GM12891 (cell line): ENCODE data around the gene SLC27A1.

ENCODE experiments used
- DNase-seq: peaks from one replicate; pipeline ENCODE4 v3.0.0; 2011; ENCODE audit warnings: low spot score; ENCODE audit not compliant: insufficient read length
- FAIRE-seq: peaks from 2 replicates; lab custom pipeline; 2011; peaks lifted over from hg19 to GRCh38; lab: Jason Lieb, UNC
- PAX5 ChIP-seq: IDR thresholded peaks from 2 replicates; pipeline ENCODE4 v1.6.1; 2011; ENCODE audit warnings: low read length, moderate library complexity, mild to moderate bottlenecking; ENCODE audit not compliant: insufficient read depth, severe bottlenecking
- POLR2A ChIP-seq: IDR thresholded peaks from 2 replicates; pipeline ENCODE4 v1.6.1; 2011; ENCODE audit warnings: low read depth, low read length, control low read depth
- POLR2AphosphoS5 ChIP-seq: IDR thresholded peaks from 2 replicates; pipeline ENCODE4 v1.6.1; 2011; ENCODE audit warnings: low read depth, low read length, control low read depth
- POU2F2 ChIP-seq: IDR thresholded peaks from 2 replicates; pipeline ENCODE4 v1.6.1; 2011; ENCODE audit warnings: low read depth, mild to moderate bottlenecking, control low read depth, low read length, moderate library complexity
- SPI1 ChIP-seq: IDR thresholded peaks from 2 replicates; pipeline ENCODE4 v1.6.1; 2011; ENCODE audit warnings: low read depth, low read length, control low read depth
- TAF1 ChIP-seq: IDR thresholded peaks from 2 replicates; pipeline ENCODE4 v1.6.1; 2011; ENCODE audit warnings: low read depth, low read length, control low read depth

The SLC27A1 gene

DNA sequence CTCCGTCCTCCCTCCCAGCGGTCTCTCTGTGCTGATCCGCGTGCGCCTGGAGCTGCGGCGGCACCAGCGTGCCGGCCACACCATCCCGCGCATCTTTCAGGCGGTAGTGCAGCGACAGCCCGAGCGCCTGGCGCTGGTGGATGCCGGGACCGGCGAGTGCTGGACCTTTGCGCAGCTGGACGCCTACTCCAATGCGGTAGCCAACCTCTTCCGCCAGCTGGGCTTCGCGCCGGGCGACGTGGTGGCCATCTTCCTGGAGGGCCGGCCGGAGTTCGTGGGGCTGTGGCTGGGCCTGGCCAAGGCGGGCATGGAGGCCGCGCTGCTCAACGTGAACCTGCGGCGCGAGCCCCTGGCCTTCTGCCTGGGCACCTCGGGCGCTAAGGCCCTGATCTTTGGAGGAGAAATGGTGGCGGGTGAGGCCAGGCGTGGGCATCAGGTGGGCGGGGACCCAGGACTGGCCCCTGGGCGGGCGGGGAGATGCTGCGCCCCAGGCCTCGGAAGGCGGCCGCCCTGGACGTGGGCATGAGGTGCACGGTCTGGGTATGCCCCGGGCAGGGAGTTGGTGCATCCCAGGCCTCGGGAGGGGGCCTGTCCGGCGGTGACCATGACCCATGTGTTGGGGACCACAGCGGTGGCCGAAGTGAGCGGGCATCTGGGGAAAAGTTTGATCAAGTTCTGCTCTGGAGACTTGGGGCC, 16.4 kb downstream of the SLC27A1 start:
- TF ChIP-seq PAX5, result no peak
- no peak for TF ChIP-seq SPI1
- no peak for TF ChIP-seq POLR2AphosphoS5
- no peak for TF ChIP-seq POU2F2
- no peak for TF ChIP-seq TAF1
- no peak for TF ChIP-seq POLR2A
- DNase-seq (no peak), FAIRE-seq (no peak)

DNA sequence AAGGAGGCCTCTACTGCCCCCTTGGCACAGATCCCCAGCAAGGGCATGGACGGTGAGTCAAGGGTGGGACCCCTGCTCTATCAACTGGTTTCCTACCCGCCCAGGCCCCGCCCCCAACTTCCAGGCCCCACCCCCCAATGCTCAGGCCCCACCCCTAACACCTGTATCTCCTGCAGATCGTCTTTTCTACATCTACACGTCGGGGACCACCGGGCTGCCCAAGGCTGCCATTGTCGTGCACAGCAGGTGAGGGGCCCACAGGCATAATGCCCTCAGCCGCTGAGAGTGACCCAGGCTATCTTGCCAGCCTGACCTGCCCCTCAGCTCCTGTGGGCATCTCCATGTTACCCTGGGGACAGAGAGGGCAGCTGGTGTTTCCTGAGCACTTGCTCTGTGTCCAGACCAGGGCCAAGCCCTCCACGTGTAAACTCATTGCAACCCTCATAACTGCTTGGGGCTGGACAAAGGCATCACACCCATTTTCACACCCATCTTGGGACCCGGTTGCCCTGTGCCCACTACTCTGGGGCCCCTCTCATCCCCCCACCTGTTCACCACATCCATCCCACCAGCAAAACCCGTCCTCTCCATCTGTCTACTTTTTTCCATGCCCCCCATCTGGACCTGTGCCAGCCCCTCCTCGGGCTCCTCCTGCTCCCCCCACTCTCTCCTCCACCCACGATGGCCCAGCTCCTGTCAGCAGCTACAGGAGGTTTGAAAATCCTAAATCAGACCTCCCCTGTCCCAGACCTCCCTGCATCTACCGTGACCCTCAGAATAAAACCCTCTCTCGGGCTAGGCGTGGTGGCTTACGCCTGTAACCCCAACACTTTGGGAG, 17.2 kb downstream of the SLC27A1 start:
- no peak for FAIRE-seq
- DNase-seq, result no peak
- TF ChIP-seq TAF1 (no peak), SPI1 (no peak), POLR2AphosphoS5 (no peak), PAX5 (no peak)

DNA sequence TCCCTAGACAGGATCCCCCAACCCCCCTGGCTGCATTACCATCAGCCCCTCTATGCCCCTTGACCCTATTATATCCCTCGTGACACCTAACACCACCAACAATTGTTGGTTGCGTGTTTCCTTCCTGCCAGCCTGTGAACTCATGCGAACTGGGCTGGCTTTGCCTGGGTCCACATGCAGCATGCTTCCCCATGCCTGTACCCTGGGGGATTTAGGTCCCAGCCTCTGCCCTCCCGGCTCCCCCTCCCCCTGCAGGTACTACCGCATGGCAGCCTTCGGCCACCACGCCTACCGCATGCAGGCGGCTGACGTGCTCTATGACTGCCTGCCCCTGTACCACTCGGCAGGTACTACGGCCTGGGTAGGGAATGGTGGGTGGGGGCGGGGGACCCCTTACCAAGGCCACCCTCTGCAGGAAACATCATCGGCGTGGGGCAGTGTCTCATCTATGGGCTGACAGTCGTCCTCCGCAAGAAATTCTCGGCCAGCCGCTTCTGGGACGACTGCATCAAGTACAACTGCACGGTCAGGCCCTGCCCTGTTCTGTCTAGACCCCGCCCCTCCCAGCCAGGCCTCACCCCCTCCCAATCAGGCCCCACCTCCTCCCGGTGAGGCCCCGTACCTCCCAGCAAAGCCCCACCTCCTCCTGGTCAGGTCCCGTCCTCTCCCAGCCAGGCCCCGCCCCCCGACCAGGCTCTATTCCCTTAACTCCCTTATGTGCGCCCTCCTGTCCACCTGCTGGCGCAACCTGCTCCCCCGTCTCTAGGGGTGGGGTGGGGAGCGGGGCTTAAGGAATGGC, 18.5 kb downstream of the SLC27A1 start:
- DNase-seq, result peak; percentile 63
- no peak for TF ChIP-seq POU2F2
- FAIRE-seq, result peak; percentile 85

DNA sequence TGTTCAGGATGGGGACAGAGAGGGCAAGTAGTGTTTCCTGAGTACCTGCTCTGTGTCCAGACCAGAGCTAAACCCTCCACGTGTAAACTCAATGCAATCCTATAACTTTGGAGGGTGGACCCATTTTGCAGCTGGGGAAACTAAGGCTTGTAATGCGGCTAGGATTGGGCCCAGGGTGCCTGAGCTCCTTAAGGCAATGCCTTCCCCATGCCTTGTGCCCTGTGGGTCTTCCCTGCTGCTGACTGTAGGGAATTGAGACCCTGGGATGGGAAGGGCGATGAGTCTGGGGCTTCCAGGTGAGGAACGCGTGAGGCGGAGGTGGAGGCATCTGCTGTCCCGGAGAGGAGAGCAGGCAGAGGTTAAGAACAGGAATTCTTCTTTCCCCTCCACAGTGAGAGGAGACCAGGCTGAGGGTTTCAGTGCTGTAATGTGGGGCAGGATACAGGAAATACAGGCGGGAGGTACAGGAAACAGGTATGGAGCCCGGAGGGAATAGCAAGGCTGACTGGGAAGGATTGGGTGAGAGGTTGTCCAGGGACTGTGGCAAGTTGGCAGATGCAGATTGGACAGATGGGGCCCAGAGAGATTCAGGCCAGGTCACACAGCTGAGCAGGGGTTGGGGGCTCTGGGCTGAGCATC, 19.2 kb downstream of the SLC27A1 start:
- FAIRE-seq (no peak), DNase-seq (no peak)

DNA sequence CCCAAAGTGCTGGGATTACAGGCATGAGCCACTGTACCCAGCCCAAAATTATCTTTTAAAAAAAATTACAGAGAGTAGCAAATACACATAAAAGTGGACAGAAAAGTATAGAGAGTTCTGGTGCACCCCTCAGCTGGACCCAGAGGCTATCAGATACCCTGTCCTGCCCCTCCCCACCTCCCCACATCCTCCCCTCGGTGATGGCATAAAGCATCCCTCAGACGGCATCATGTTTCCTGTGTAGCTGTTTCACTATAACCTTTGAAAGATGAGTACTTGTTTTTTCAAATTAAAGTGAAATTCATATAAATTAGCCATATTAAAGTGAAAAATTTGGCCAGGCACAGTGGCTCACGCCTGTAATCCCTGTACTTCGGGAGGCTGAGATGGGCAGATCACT, 20.1 kb downstream of the SLC27A1 start:
- FAIRE-seq (no peak), DNase-seq (no peak)
- TF ChIP-seq POU2F2, result no peak
- no peak for TF ChIP-seq SPI1
- TF ChIP-seq TAF1, result no peak
- no peak for TF ChIP-seq PAX5
- no peak for TF ChIP-seq POLR2AphosphoS5
- TF ChIP-seq POLR2A, result no peak

More for the DNA sequence above, 19.2 kb downstream of the SLC27A1 start:
- TF ChIP-seq SPI1 (no peak), PAX5 (no peak), POU2F2 (no peak), POLR2AphosphoS5 (no peak), TAF1 (no peak), POLR2A (no peak)

DNA sequence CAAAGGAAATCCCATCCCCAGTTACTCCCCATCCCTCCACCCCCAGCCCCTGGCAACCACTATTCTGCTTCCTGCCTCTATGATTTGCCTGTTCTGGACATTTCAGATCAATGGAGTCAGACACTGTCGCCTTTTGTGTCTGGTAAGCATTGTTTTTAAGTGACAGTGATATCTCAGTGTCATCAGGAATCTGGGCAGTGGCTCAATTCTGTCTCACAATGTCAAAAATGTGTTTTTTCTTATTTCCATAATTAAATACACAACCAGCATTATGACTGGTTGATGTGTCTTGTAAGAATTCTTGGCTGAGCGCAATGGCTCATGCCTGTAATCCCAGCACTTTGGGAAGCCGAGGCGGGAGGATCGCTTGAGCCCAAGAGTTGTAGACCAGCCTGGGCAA, 21.0 kb downstream of the SLC27A1 start:
- TF ChIP-seq POLR2A (no peak), POLR2AphosphoS5 (no peak), TAF1 (no peak), SPI1 (no peak), POU2F2 (no peak), PAX5 (no peak)
- FAIRE-seq (no peak), DNase-seq (no peak)

DNA sequence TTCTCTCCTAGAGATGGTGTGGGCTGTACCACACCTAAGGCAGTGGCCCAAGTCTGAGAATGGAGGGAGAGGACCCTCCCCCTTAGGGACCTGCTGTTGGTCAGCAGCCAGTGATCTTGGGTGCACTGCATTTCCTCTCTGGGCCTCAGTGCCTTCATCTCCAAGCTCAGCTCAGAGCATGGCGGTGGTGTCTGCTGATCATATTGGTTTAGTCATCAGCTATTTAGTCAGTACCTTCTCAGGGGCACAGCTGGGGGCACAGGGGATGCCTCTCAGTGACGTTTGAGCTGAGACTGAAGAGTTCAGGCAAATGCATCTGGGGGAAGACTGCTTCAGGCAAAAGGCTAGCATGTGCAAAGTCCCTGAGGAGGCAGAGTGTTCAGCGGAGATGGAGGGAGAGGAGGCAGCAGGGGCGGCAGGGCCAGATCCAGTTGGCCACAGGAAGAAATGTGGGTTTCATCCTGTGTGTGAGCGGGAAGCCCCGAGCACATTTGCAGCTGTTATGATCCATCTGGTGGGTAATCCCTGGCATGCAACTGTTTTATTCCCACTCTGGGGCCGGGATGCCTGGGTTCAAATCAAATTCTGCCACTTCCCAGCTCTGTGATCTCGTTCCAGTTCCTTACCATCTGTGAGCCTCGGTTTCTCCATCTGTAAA, 25.4 kb downstream of the SLC27A1 start:
- FAIRE-seq (no peak), DNase-seq (no peak)
- TF ChIP-seq SPI1, result no peak
- TF ChIP-seq PAX5, result no peak
- no peak for TF ChIP-seq POLR2AphosphoS5
- TF ChIP-seq POLR2A, result no peak
- no peak for TF ChIP-seq POU2F2
- no peak for TF ChIP-seq TAF1

DNA sequence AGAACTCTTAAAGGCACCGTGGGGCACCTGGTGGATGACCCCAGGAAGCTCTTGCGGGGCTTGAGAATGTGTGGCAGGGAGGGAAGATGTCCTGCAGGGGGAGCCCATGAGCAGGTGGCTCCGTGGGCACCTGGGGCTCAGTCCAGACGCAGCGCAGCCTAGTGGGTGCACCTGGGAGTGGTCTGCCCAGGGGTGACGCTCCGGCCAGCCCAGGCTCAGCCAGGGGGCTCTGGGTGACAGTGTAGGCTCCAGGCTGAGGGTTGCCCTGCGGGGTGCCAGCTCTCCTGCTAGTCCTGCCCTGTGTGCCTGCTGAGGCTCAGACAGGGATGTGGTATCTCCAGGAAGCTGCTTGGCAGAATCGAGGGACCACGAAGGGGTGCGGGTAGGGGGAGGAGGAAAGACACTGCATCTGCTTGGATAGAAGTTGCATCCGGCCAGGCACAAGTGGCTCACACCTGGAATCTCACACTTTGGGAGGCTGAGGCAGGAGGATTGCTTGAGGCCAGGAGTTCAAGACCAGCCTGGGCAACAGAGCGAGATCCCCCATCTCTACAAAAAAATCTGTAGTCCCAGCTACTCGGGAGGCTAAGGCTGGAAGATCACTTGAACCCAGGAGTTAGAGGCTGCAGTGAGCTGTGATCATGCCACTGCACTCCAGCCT, 26.1 kb downstream of the SLC27A1 start:
- TF ChIP-seq SPI1 (no peak), POLR2AphosphoS5 (no peak), PAX5 (peak; percentile 34), POLR2A (no peak), POU2F2 (no peak), TAF1 (no peak)
- DNase-seq (peak; percentile 89), FAIRE-seq (peak; percentile 95)
